Measurements from ENCODE around the gene PIN1.
"Not testable (repeated sequence)": the region's sequence is repeated elsewhere in the genome, so short reads cannot be mapped to it uniquely, and the experiment has no call there.

PIN1 gene

DNA sequence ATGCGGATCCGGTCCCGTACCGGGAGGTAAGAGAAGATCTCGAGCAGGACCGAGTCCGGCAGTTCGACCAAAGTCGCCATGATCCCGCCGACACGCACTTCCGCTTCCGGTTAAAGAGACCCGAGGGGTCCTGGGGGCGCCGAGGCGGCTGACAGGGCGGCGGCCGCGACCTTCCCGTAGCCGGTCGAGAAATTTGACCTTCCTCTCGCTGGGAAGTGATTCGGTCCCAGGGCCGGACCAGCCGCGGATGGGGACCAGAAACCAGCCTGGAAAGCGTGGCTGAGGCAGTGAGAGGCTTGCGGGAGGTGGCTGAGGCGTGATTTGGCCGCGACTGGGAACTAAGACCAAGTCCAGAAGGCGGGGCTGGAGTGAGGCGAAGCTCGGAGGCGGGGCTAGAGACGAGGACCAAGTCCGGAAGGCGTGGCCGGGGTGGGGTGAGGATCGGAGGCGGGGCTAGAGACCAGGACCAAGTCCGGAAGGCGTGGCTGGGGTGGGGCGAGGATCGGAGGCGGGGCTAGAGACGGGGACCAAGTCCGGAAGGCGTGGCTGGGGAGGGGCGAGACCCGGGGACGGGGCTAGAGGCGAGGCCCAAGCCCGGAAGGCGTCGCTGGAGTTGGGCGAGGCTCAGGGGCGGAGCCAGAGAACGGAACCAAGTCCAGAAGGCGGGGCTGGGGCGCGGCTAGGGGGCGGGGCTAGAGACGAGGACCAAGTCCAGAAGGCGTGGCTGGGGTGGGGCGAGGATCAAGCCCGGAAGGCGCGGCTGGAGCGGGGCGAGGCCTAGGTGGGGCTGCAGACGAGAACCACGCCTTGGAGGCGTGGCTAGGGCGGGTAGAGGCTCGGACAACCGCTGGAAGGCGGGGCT, 16.2 kb upstream of the PIN1 start, which contains the start of gene FBXL12:
TSS of gene FBXL12 (minus strand) at position 346 of the 862 bp plus-strand sequence. CDS start at position 80, 266 bp downstream.
- DNase-seq (ENCODE audit: low spot score), result peak; percentile 99

DNA sequence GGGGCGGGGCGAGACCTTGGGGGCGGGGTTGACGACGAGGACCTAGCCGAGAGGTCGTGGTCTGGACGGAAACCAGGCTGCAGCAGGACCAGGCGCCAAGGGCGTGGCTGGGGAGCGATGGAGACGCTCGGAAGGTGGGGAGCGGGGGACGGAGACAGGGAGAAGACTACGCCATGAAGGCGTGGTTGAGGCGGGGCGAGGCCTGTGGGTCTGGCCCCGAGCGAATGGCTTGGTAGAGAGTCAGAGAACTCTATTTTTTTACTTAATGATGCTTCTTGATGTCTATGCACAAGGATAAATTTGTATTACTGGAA, 15.6 kb upstream of the PIN1 start:
- DNase-seq (ENCODE audit: low spot score), result no peak

DNA sequence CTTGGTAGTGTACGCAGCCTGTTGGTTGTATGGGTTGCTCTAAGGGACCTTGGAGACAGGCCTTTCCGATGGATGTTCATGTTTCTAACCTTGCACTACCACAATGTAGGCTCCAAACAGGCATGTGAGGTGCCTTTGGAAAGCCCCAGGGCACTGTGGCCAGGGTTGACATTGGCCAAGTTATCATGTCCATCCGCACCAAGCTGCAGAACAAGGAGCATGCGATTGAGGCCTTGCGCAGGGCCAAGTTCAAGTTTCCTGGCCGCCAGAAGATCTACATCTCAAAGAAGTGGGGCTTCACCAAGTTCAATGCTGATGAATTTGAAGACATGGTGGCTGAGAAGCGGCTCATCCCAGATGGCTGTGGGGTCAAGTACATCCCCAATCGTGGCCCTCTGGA, 15.1 kb upstream of the PIN1 start:
- DNase-seq (ENCODE audit: low spot score), result not testable (repeated sequence)

DNA sequence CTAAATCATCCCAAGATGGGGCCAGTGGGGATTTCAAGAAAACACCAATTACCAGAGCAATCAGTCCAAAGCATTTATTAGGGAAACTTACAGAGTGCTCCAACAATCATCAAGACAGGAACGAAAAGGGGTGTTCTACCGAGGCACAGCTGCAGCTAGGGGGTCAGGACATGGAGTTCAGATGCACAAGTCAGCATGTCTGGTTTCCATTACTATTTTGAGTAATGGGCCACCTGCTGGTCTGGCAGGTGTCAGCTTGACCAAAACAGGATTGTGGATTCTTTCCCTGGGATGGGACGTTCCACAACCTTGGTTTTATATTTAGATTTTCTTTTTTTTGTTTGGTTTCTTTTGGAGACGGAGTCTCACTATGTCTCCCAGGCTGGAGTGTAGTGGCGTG, 11.3 kb upstream of the PIN1 start:
- no peak for DNase-seq (ENCODE audit: low spot score)

DNA sequence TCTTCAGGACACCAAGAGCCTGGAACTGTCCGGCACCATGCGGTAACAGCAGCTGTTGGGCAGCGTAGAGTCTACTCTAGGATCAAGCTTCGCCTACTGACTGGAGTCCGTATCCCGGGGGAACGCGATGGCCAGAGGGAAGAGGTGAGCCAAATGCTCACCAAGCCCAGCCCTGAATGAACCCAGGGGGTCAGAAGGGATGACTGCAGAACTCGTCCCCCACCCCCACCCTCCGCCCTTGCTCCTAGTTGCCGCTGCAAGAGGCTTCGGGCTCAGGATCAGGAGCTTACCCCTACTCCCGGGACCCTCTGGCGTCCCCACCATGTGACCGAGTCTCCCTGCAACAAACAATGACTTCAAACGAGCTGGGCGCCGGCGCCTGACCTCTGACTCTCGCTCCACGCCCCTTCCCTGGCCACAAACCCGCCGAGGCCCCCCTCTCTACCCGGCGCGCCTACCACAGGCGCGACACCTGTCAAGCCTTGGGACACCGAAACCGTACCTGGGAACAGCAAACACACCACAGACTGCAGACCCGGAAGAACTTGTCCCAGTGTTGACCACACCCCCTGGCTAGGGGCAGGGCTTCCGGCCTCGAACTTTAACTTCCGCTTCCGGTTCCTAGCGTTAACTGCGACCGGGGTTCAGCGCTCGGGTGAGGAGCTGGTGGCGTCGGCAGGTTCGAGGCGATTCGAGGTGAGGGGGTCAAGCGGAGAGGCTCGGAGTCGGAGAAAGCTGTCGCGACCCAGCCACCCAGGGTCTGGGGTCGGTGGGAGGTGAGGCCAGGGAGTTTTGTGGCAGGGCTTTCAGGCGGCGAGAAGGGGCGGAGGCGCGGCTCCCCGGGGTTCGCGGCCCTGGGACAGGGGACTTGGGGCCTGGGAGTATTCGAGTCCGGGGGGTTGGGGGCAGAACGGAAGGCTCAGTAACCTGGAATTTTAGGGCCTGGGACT, 7.6 kb upstream of the PIN1 start, which contains the start of gene UBL5:
TSS of gene UBL5 (plus strand) at position 630 of the 950 bp plus-strand sequence. CDS start 420 bp downstream, outside the sequence.
- peak; percentile 75 for DNase-seq (ENCODE audit: low spot score)

DNA sequence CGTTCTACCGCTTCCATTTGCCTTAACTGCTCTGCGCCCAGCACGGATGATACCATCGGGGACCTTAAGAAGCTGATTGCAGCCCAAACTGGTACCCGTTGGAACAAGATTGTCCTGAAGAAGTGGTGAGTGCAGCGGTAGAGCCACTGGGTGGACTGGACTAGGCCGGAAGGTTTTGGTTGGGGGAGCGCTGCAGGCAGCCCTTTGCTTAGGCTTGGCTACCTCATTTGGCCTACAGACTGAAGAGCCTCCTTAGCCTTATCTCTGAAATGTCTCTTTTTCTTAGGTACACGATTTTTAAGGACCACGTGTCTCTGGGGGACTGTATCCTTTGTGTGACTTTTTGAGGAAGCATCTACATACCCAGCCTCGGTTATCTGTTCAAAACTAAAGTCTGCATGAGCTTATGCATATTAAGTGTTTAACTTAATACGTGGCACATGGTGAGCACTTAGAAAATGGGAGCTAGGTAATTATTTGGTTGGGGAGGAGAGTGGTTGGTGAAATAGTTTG, 6.5 kb upstream of the PIN1 start:
- DNase-seq (ENCODE audit: low spot score), result no peak

DNA sequence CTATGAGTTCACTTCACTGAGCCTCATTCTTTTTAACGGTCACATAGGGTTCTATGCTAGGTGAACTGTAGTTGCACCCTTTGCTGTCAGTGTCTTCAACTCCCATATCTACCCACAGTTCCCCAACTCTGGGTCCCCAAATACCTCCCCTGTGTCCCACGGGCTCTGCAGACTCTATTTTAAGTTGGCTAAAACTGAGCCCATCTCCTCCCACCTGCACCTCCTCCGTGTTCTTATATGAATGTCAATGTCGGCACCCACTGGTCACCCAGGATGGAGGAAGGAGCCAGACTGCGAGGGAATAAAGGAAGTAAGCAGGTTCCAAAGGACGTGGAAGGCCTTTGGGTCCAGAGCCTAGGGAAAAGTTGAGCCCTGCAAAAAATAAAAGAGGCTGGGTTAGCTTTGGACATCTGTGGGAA, 802 bp upstream of the PIN1 start:
- DNase-seq (ENCODE audit: low spot score), result no peak

DNA sequence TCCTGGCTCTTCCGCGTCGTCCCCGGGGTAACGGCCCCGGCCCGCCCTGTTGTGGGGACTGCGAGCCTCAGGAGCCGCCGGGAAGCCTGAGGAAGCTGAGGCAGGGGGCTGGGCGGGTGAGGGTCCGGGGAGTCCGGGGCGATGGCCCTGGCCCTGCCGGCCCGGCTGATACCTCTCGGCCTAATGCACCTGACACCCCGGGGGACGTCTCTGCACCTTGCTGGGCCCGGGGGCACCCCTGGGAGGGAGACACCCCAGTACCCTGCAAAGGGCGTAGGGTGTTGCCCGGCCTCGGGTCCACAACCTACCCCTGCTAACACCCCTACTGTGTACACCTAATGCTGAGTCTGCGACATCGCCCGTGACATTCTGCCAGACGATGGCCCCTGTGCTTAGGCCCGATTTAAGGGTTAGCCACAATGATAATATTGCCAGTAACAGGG, 410 bp downstream of the PIN1 start:
- DNase-seq (ENCODE audit: low spot score), result no peak

DNA sequence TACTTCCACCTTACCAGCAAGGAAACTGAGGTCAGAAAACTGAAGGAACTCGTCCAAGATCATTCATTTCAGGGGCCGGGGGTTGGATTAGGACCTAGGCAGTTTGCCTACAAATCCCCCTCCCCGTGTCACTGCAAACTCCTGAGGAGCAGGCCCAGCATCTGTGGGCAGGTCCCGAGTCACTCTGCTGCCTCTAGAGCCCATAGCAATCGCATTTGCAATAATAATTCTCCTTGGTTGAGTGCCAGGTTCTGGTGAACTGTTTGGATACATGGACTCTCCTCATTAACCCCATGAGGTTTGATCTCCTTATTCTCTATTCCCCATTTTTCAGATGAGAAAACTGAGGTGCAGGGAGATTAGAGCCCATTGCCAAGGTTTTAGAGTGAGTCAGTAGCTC, 903 bp downstream of the PIN1 start:
- DNase-seq (ENCODE audit: low spot score), result no peak

DNA sequence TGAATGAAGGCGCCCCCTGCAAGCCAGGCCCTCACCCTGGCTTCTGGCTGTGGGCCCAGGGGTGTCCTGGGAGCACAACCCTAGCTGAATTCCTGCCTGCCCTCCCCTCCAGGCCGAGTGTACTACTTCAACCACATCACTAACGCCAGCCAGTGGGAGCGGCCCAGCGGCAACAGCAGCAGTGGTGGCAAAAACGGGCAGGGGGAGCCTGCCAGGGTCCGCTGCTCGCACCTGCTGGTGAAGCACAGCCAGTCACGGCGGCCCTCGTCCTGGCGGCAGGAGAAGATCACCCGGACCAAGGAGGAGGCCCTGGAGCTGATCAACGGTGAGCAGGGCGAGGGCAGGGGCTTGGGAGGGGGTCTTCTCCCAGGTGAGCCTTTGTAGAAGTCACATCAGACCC, 3.2 kb downstream of the PIN1 start:
- DNase-seq (ENCODE audit: low spot score), result no peak

DNA sequence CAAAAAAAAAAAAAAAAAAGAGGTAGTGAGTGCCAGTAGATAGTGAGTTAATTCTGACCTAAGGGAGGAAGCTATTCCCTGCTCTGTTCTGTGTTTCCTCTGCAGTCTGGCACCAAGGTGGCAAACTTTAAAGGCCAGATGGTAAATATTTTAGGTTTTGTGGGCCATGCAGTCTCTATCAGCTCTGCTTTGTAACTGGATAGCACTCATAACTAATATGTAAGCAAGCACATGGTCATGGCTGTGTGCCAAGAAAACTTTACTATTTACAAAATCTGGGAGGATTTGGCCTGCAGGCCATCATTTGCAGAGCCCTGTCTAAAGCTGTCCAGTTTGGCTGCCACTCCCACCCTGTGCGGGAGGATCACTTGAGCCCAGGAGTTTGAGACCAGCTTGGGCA, 4.3 kb downstream of the PIN1 start:
- no peak for DNase-seq (ENCODE audit: low spot score)

DNA sequence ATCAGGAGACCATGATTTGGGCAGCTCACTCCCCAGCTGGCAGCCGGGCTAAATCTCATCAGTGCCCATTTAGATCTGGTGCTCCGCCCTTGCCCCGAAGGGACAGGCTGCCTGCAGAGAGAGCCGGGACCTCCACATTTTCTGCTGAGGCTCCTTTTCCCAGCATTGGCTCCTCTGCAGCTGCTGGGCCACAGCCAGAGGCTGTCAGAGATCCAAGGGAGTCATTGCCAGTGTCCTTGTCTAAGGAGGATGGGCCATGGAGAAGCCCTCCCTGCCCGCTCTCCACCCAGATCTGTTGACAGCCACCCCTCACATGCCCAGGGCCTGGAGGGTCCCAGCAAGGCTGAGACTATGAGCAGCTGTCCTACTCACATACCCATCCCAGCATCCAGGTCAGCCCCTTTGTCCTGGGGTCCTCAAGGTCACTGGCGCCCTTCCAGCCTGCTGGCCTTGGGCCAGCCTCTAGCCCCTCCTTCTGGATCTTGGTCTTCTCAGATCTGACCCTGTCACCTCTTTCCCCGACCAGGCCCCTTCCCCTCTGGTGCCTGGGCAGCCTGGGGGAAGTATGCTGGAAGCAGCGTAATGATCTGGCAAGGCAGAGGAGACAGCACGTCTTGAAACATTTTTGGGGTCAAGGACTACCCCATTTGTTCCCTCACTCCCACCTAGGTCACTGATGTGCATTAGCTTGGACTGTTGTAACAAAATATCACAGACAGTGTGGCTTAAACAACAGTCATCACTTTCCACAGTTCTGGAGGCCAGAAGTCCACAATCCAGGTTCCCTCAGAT, 7.9 kb downstream of the PIN1 start:
- DNase-seq (ENCODE audit: low spot score), result no peak

DNA sequence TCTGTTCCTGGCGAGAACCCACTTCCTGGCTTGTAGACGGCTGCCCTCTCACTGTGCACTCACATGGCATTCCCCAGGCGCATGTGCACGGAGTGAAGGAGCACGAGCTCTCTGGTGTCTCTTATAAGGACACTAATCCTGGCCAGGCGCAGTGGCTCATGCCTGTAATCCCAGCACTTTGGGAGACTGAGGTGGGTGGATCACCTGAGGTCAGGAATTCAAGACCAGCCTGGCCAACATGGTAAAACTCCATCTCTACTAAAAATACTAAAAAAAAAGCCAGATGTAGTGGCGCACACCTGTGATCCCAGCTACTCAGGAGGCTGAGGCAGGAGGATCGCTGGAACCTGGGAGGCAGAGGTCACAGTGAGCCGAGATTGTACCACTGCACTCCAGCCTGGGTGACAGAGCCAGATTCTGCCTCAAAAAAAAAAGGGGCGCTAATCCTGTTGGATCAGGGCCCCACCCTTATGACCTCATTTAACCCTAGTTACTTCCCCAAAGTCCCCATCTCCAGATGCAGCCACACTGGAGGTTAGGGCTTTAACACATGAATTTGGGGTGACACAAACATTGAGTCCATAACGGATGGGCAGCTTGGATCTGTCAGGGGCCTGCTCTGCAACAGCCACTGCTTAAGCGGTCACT, 8.6 kb downstream of the PIN1 start:
- DNase-seq (ENCODE audit: low spot score), result not testable (repeated sequence)

DNA sequence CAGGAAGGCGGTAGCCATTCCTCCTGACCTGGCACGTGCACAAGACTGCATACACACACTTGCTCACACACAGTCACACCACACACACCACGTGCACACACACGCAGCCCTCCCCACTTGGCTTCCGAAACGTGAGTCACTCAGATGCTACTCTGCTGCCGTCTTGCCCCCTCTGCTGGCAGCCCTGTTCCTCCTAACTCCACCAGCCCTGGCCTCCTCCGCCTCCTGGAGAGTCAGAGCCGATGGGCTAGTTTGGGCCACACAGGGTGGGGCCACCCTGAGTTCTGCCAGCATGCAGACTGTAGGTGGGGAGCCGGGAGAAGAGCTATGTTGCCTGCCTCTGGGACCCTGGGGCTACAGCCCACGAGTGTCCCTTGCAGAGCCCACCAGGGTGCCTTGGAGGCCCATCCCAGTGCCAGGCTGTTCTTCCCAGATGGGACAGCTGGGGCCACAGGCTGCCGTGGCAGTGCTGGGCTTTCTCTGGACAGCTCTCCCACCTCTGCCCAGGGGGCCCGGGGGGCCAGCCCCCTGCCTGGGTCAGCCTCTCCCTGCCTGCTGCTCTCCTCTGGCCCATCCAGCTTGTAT, 12.1 kb downstream of the PIN1 start:
- DNase-seq (ENCODE audit: low spot score), result peak; percentile 57

DNA sequence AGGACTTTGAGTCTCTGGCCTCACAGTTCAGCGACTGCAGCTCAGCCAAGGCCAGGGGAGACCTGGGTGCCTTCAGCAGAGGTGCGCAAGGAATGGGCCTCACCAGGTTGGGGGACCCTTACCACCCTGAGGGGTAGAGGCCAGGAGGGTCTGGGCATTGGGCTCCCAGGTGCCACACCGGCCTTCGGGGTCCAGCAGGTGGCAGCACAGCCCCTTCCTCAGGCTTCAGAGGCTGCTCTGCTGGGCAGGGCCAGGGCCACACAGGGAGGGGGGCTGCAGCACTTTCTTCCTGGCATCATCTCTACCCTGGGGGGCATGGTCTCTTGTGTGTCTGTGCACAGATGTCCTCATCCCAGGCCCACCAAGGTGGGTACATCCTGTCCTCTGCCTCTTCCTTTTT, 12.9 kb downstream of the PIN1 start:
- DNase-seq (ENCODE audit: low spot score), result no peak

DNA sequence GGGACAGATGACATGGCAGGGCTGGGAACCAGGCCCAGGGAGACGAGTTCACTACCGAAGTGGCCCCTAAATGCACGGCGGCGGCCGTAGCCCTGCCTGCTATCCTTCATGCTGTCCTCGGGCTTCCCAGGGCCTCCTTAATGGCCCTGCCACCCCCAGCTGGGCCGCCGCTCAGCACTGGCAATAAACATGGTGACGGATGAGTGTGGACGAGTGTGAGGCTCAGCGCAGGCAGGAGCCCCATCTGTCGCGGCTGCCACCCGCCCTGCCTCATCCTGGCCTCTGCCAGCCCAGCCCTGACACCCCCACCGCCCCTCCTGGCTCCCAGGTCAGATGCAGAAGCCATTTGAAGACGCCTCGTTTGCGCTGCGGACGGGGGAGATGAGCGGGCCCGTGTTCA, 13.6 kb downstream of the PIN1 start:
- no peak for DNase-seq (ENCODE audit: low spot score)

DNA sequence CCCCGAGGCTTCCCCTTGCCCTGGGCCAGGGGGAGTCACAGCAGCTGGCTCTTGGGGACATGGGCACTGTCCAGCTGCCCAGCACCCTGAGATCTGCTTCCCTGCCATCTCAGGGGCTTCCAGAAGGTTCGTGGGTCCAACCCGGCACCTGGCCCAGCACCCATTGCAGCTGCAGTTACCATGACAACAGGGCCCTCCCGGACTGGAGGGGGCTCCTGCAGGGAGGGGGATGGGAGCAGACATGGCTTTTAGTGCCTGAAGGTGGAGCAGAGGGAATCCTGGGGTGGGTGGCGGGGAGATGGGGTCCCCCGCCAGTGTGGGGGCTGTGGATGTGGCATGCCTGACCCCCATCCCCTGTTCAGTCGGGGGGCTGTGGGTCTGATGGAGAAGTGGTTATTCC, 14.7 kb downstream of the PIN1 start:
- no peak for DNase-seq (ENCODE audit: low spot score)

DNA sequence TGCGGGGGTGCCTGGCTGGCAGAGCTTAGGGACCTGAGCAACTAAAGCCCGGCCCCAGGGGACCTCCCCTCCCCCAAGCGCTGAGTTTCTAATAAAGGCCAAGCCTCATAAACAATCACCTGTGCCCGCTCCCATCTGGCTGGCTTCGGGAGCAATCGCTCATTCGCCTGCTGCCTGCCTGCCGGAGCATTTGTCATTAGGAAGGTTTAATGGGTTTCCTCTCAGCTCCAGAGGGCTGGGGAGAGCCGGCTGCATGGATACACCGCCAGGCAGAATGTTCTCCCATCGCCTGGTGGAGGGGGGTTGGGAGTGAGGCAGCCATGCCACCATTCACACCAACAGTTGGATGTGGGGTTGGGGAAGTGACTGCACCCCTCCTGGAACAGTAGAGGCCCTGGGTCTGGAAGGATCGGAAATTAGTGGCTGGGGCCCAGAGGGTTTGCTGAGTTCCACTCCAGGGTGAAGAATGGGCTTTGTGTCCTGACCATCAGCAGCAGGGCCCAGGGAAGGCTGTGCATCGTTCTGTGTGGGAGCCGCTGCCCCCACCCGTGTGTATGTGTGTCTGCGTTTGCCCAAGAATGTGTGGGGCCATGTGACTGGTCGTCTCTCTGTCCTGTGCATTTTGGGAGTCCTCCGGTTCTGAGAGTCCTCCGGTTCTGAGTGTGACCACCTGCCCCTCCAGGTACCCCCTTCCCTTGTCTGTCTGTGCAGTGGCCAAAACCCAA, 15.3 kb downstream of the PIN1 start:
- no peak for DNase-seq (ENCODE audit: low spot score)

DNA sequence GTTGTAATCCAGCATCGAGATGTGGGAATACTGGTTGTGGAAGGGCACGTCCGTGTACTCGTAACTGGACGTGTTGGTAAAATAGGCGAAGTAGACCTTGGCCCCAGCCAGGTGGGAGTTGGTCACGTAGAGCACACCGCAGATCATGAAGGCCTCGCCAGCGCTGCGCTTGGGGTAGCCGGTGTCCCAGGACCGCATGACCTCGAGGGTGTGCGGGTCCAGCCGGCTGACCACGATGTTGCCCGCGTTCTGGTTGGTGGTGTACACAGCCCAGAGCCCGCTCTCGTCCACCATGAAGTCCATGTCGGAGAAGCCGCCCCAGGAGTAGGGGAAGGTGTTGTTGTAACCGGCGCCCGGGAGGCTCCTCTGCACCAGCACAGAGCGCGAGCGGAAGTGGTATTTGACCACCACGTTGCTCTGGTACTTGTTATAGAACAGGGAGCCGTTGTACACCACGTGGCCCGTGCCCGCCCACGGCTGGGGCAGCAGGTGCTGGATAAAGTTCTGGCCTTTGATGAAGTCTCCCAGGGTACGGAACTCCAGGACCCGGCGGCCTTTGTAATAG, 19.2 kb downstream of the PIN1 start:
- no peak for DNase-seq (ENCODE audit: low spot score)

DNA sequence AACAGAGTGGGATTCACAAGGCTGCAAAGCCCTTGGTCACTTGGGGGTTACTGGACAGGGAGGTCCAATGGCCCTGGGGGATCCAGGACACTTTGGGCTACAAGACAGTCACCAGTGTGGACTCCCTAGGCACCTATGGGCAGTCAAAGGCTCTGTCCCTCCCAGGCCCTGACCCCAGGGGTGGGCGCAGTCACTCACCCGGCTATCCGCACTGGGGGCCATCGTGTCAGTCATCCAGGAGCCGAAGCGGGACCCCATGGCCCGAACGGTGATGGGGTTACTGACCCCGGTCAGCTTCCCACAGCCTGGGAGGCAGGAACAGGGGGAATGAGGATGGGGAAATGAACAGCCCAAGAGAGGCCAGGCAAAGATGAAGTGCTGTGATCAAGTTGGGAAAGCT, 21.5 kb downstream of the PIN1 start:
- DNase-seq (ENCODE audit: low spot score), result no peak

All from kidney capillary endothelial cell (primary cell).